Loucy (cell line): Measurements from ENCODE around the gene FGF5.

ENCODE experiments used
- H2AFZ ChIP-seq: fragments of 200-600 bp; sonication (generic); 2 replicates; pipeline ENCODE4 v1.6.0; 2016; ENCODE audit warnings: antibody characterized with exemption, mild to moderate bottlenecking, low read length, moderate library complexity
- H3F3A ChIP-seq: fragments of 200-600 bp; 2 replicates; pipeline ENCODE4 v1.6.0; 2016; ENCODE audit warnings: antibody characterized with exemption, low read depth, mild to moderate bottlenecking
- H3K27me3 ChIP-seq: fragments of 200-600 bp; sonication (generic); 2 replicates; pipeline ENCODE4 v1.6.1; 2014; ENCODE audit warnings: low read length, mild to moderate bottlenecking; ENCODE audit not compliant: insufficient read depth, poor library complexity, severe bottlenecking
- H3K36me3 ChIP-seq: fragments of 200-600 bp; sonication (generic); 2 replicates; pipeline ENCODE4 v1.6.1; 2016; ENCODE audit warnings: low read length; ENCODE audit not compliant: insufficient read depth
- H3K4me1 ChIP-seq: fragments of 200-600 bp; sonication (generic); 2 replicates; pipeline ENCODE4 v1.5.1; 2014; ENCODE audit warnings: low read length, mild to moderate bottlenecking; ENCODE audit not compliant: insufficient read depth, poor library complexity, severe bottlenecking
- H3K4me2 ChIP-seq: fragments of 200-600 bp; sonication (generic); 2 replicates; pipeline ENCODE4 v1.6.0; 2014; ENCODE audit warnings: antibody characterized with exemption, low read length, low read depth, mild to moderate bottlenecking; ENCODE audit not compliant: poor library complexity, severe bottlenecking
- H3K4me3 ChIP-seq: fragments of 200-600 bp; sonication (generic); 2 replicates; pipeline ENCODE4 v1.5.1; 2014; ENCODE audit warnings: low read length, mild to moderate bottlenecking, mixed read lengths; ENCODE audit not compliant: poor library complexity, severe bottlenecking
- H3K79me2 ChIP-seq: fragments of 200-600 bp; sonication (generic); 2 replicates; pipeline ENCODE4 v1.6.1; 2014; ENCODE audit warnings: low read length; ENCODE audit not compliant: insufficient read depth
- H3K9ac ChIP-seq: fragments of 200-600 bp; sonication (generic); 2 replicates; pipeline ENCODE4 v1.6.0; 2014; ENCODE audit warnings: mild to moderate bottlenecking, low read depth, low read length, moderate library complexity; ENCODE audit not compliant: poor library complexity, severe bottlenecking
- H3K9me2 ChIP-seq: fragments of 200-600 bp; sonication (generic); replicated peaks from 2 replicates; pipeline ENCODE4 v1.6.1; 2016; ENCODE audit warnings: low read depth, low read length, mixed read lengths
- H3K9me3 ChIP-seq: fragments of 200-600 bp; sonication (generic); 2 replicates; pipeline ENCODE4 v1.6.1; 2014; ENCODE audit warnings: mild to moderate bottlenecking, antibody characterized with exemption, low read length, low read depth; ENCODE audit not compliant: insufficient read depth
- H4K20me1 ChIP-seq: fragments of 200-600 bp; sonication (generic); 2 replicates; pipeline ENCODE4 v1.6.0; 2014; ENCODE audit warnings: antibody characterized with exemption, low read length, mild to moderate bottlenecking; ENCODE audit not compliant: insufficient read depth, poor library complexity, severe bottlenecking
- EZH2phosphoT487 ChIP-seq: fragments of 200-600 bp; IDR thresholded peaks from 2 replicates; pipeline ENCODE4 v1.6.1; 2018; ENCODE audit warnings: antibody characterized with exemption, mild to moderate bottlenecking, moderate library complexity, borderline replicate concordance
- TF ChIP-seq, protein P1 (sequence below): fragments of 200-600 bp; sonication (generic); conservative IDR thresholded peaks from 2 replicates; pipeline ENCODE4 v1.5.1; 2014; ENCODE audit warnings: mild to moderate bottlenecking, antibody characterized with exemption, low read length

Gene FGF5

DNA sequence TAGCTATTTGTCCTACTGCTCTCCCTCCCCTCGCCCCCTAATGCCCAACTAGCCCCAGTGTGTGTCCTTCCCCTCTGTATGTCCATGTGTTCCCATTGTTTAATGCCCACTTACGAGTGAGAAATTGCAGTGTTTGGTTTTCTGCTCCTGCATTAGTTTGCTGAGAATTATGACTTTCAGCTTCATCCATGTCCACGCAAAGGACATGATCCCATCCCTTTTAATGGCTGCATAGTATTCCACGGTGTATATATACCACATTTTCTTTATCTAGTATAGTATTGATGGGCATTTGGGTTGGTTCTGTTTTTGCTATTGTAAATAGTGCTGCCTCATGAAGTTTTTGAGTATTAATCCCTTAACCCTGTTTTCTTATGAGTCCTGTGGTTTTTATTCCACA lies 35.4 kb downstream of the FGF5 start:
- Histone ChIP-seq H3K79me2 (no peaks in the 10 kb centered on the region), H4K20me1 (no peaks in the 10 kb centered on the region), H3K36me3 (no peaks in the 10 kb centered on the region), H3K27me3 (no peaks in the 10 kb centered on the region), H3F3A (no peaks in the 10 kb centered on the region), H3K4me2 (no peak overlapping the region), H3K4me3 (no peak overlapping the region), H2AFZ (no peak overlapping the region), H3K9me2 (no peaks in the 10 kb centered on the region), H3K4me1 (no peaks in the 10 kb centered on the region), H3K9me3 (no peaks in the 10 kb centered on the region), H3K9ac (no peak overlapping the region)
- TF ChIP-seq, protein P1, sequence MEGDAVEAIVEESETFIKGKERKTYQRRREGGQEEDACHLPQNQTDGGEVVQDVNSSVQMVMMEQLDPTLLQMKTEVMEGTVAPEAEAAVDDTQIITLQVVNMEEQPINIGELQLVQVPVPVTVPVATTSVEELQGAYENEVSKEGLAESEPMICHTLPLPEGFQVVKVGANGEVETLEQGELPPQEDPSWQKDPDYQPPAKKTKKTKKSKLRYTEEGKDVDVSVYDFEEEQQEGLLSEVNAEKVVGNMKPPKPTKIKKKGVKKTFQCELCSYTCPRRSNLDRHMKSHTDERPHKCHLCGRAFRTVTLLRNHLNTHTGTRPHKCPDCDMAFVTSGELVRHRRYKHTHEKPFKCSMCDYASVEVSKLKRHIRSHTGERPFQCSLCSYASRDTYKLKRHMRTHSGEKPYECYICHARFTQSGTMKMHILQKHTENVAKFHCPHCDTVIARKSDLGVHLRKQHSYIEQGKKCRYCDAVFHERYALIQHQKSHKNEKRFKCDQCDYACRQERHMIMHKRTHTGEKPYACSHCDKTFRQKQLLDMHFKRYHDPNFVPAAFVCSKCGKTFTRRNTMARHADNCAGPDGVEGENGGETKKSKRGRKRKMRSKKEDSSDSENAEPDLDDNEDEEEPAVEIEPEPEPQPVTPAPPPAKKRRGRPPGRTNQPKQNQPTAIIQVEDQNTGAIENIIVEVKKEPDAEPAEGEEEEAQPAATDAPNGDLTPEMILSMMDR: no peak
- TF ChIP-seq EZH2phosphoT487: no peak

DNA sequence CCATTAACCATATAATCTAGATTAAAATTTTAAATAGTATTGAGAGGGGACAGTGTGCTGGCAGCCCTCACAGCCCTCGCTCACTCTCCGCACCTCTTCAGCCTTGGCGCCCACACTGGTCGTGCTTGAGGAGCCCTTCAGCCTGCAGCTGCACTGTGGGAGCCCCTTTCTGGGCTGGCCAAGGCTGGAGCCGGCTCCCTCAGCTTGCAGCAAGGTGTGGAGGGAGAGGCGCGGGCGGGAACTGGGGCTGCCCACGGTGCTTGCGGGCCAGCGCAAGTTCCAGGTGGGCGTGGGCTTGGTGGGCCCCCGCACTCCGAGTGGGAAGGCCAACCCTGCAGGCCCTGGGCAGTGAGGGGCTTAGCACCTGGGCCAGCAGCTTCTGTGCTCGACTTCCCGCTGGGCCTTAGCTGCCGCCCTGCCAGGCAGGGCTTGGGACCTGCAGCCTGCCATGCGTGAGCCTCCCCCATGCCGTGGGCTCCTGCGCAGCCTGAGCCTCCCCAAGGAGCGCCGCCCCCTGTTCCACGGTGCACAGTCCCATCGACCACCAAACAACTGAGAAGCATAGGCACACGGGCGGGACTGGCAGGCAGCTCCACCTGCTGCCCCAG lies 36.3 kb downstream of the FGF5 start:
- H2AFZ ChIP-seq: no peak overlapping the region
- no peaks in the 10 kb centered on the region for H3K4me1 ChIP-seq
- H3K36me3 ChIP-seq: no peaks in the 10 kb centered on the region
- no peaks in the 10 kb centered on the region for H3K9me2 ChIP-seq
- H3K27me3 ChIP-seq: no peaks in the 10 kb centered on the region
- no peaks in the 10 kb centered on the region for H3K9me3 ChIP-seq
- no peaks in the 10 kb centered on the region for H3F3A ChIP-seq
- no peaks in the 10 kb centered on the region for H3K79me2 ChIP-seq
- TF ChIP-seq, protein P1: no peak
- TF ChIP-seq EZH2phosphoT487: no peak
- no peak overlapping the region for H3K4me3 ChIP-seq
- H3K9ac ChIP-seq: no peak overlapping the region
- H3K4me2 ChIP-seq: no peak overlapping the region
- no peaks in the 10 kb centered on the region for H4K20me1 ChIP-seq

DNA sequence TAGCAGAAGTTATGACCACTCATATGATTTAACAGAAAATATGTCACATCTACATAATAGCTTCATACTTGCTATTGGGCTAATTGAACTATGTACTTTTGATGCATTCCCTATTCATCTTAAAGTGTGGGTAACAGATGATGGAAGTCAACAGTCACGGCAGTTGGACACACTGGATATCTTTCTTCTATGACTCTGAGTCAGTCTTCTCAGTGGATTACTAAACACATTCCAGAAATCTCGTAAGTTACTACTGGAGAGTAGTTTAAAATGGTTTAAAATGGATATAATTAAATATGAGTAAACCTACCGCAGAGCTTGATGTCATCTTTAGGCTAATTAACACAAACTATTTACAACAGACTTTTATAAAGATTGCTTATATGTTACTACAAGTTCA lies 39.0 kb downstream of the FGF5 start:
- Histone ChIP-seq H3K79me2 (no peaks in the 10 kb centered on the region), H2AFZ (no peak overlapping the region), H3K4me3 (no peak overlapping the region), H3K9ac (no peak overlapping the region), H3K4me1 (no peaks in the 10 kb centered on the region), H3K9me2 (no peaks in the 10 kb centered on the region), H3K27me3 (no peaks in the 10 kb centered on the region), H3K9me3 (no peaks in the 10 kb centered on the region), H3K36me3 (no peaks in the 10 kb centered on the region), H3K4me2 (no peak overlapping the region), H4K20me1 (no peaks in the 10 kb centered on the region), H3F3A (no peaks in the 10 kb centered on the region)
- TF ChIP-seq, protein P1: no peak
- TF ChIP-seq EZH2phosphoT487: no peak
